ENCODE measurements around the gene KCNJ6.

- no peak for TF ChIP-seq CTCF (IDR thresholded peaks at IDR 0.05; ENCODE audit: insufficient read depth, low read depth, low read length)
- TF ChIP-seq EZH2 (IDR thresholded peaks at IDR 0.05; ENCODE audit: insufficient read depth, low read length), result no peak
Observed at GRCh38 chr21:37558676-37559211, 357.5 kb downstream of the KCNJ6 start.

Measured in astrocyte (in vitro differentiated cells and primary cell).